Measurements from ENCODE around the gene THAP4. TPM values are rescaled to one million over a fixed set of nuclear protein-coding genes. Genes with fewer than 3 reads are reported as not detected.

THAP4 gene
- total and polyA plus RNA-seq, 2 of the 4 experiments (the other 2 are of a cell fraction) = 33.9 to 55.1 TPM

GRCh38 chr2:241603686-241604085 is 33.3 kb downstream of the THAP4 start:
- no TSS peak for BruUV-seq (replicated peaks)
- Histone ChIP-seq H3K9me1 (ENCODE audit: insufficient read depth, low read length) (0 out of 2 replicates have a peak, but pooled peaks cover 3% of the 10 kb centered on the region), H4K8ac (ENCODE audit: low read depth in 2 of 2, low read length in 2 of 2) (no peak overlapping the region), H3K27ac (ENCODE audit: insufficient read depth, low read length) (no peak overlapping the region), H3K4me1 (ENCODE audit: control insufficient read depth, insufficient read depth, low read length) (no peaks in the 10 kb centered on the region; the same call in 1 of the 2 replicates), H3K4ac (ENCODE audit: low read depth, low read length) (no peak overlapping the region), H3K79me1 (ENCODE audit: low read depth in 1 of 2, low read length in 2 of 2) (peaks cover 12 to 24% of the 10 kb centered on the region in 2 experiments), H3K23ac (ENCODE audit: low read depth, low read length) (no peak overlapping the region), H3K4me3 (ENCODE audit: insufficient read depth, low read depth, low read length) (no peak overlapping the region), H3K27me3 (ENCODE audit: control insufficient read depth, insufficient read depth, low read length) (no peaks in the 10 kb centered on the region), H3K18ac (ENCODE audit: low read depth, low read length) (no peak overlapping the region), H2BK20ac (ENCODE audit: low read depth, low read length) (no peak overlapping the region), H2BK120ac (ENCODE audit: low read depth, low read length) (no peak overlapping the region), H2AK5ac (ENCODE audit: low read depth, low read length) (no peak overlapping the region), H2BK5ac (ENCODE audit: low read depth, low read length, poor library complexity, severe bottlenecking) (no peak overlapping the region), H4K20me1 (ENCODE audit: insufficient read depth, low read length) (no peaks in the 10 kb centered on the region; the same call in 1 of the 2 replicates), H3K36me3 (ENCODE audit: control insufficient read depth, insufficient read depth, low read length) (peaks cover 39% of the 10 kb centered on the region), H2BK15ac (ENCODE audit: low read depth, low read length) (no peak overlapping the region), H3K4me2 (ENCODE audit: low read depth, low read length) (no peak overlapping the region), H2AK9ac (replicated peaks; ENCODE audit: low read depth, low read length, poor library complexity) (no peak overlapping the region), H3K14ac (replicated peaks; ENCODE audit: low read depth, low read length) (no peak overlapping the region), H4K5ac (ENCODE audit: low read depth, low read length) (no peak overlapping the region), H3K9me3 (ENCODE audit: control insufficient read depth, insufficient read depth, low read length) (no peaks in the 10 kb centered on the region), H3K9ac (ENCODE audit: low read depth, low read length) (no peak overlapping the region), H4K91ac (ENCODE audit: insufficient read depth, low read depth, low read length) (no peak overlapping the region), H3K56ac (ENCODE audit: extremely low read depth, insufficient read depth, low read length) (no peak overlapping the region), H2AFZ (replicated peaks; ENCODE audit: low read length, poor library complexity) (no peak overlapping the region)
- WGBS, 2 experiments (ENCODE audit: extremely low coverage in 2 of 2, insufficient read length in 1 of 2) = no CpG with 5 or more reads among the region's 5 CpGs
- TF ChIP-seq MAZ (IDR thresholded peaks at IDR 0.05; ENCODE audit: borderline replicate concordance, low read depth, low read length) (no peak), CEBPB (IDR thresholded peaks at IDR 0.05; ENCODE audit: low read depth, low read length) (no peak), SMC3 (IDR thresholded peaks at IDR 0.05; ENCODE audit: low read depth, low read length) (no peak), MAFK (IDR thresholded peaks at IDR 0.05; ENCODE audit: low read depth, low read length) (no peak), RFX5 (IDR thresholded peaks at IDR 0.05; ENCODE audit: low read depth, low read length) (no peak), FOS (IDR thresholded peaks at IDR 0.05; ENCODE audit: low read depth, low read length) (no peak), BHLHE40 (IDR thresholded peaks at IDR 0.05; ENCODE audit: low read depth, low read length) (no peak), POLR2A (IDR thresholded peaks at IDR 0.05; ENCODE audit: low read depth, low read length) (no peak), MXI1 (IDR thresholded peaks at IDR 0.05; ENCODE audit: borderline replicate concordance, low read depth, low read length) (no peak), ELK1 (IDR thresholded peaks at IDR 0.05; ENCODE audit: borderline replicate concordance, low read depth, low read length) (no peak), NFE2L2 (IDR thresholded peaks at IDR 0.05; ENCODE audit: low read depth, low read length) (no peak), CTCF (conservative IDR thresholded peaks at IDR 0.05; ENCODE audit: low read depth, low read length) (no peak), CHD1 (IDR thresholded peaks at IDR 0.05; ENCODE audit: low read depth, low read length) (no peak), USF2 (IDR thresholded peaks at IDR 0.05; ENCODE audit: low read depth, low read length) (no peak), RCOR1 (IDR thresholded peaks at IDR 0.05; ENCODE audit: insufficient replicate concordance, low read length) (no peak)
- ATAC-seq (ENCODE audit: low read depth) (no peak), DNase-seq (no peak)
- dilution Hi-C loops (cut with HindIII; ENCODE audit: low sequenced_read_pairs, unreplicated experiment) (no loop called here), in situ Hi-C loops (cut with MboI; ENCODE audit: low sequenced_read_pairs) (no loop called here), intact Hi-C loops (cut with micrococcal nuclease) (no loop called here)
- CTCF ChIA-PET = no interaction called here
- POLR2A ChIA-PET (ENCODE audit: unreplicated experiment) = no interaction called here
